Astrocyte (in vitro differentiated cells and primary cell): ENCODE results near the gene ITM2C. TPM values are rescaled to one million over a fixed set of nuclear protein-coding genes. Genes with fewer than 3 reads are reported as not detected.
A peak's percentile ranks its signal among the peaks of the same experiment; 100 is the strongest.

ENCODE experiments used
- DNase-seq: peaks from one replicate; pipeline ENCODE4 v3.0.0-alpha.2; 2010; ENCODE audit warnings: low read depth
- FAIRE-seq: peaks from 2 replicates; lab custom pipeline; 2011; peaks lifted over from hg19 to GRCh38; lab: Jason Lieb, UNC
- H2AFZ ChIP-seq: 2 replicates; pipeline ENCODE4 v1.6.0; 2012; ENCODE audit warnings: low read depth, low read length, inconsistent platforms
- H3K27ac ChIP-seq: 2 replicates; pipeline ENCODE4 v1.5.1; 2011; ENCODE audit warnings: low read depth, low read length, inconsistent platforms
- H3K27me3 ChIP-seq: 2 replicates; pipeline ENCODE4 v1.6.0; 2011; ENCODE audit warnings: low read length, inconsistent platforms; ENCODE audit not compliant: insufficient read depth
- H3K36me3 ChIP-seq: 2 replicates; pipeline ENCODE4 v1.5.1; 2011; ENCODE audit warnings: low read length, inconsistent platforms; ENCODE audit not compliant: insufficient read depth
- H3K4me1 ChIP-seq: 2 replicates; pipeline ENCODE4 v1.5.1; 2011; ENCODE audit warnings: low read length, inconsistent platforms; ENCODE audit not compliant: insufficient read depth
- H3K4me2 ChIP-seq: 2 replicates; pipeline ENCODE4 v1.6.0; 2012; ENCODE audit warnings: low read length, inconsistent platforms
- H3K4me3 ChIP-seq: 2 replicates; pipeline ENCODE4 v1.5.1; 2011; ENCODE audit warnings: low read depth, mild to moderate bottlenecking, low read length, inconsistent platforms; ENCODE audit not compliant: insufficient read depth
- H3K79me2 ChIP-seq: 2 replicates; pipeline ENCODE4 v1.6.0; 2012; ENCODE audit warnings: mild to moderate bottlenecking, low read length, inconsistent platforms; ENCODE audit not compliant: insufficient read depth
- H3K9ac ChIP-seq: 2 replicates; pipeline ENCODE4 v1.6.0; 2012; ENCODE audit warnings: mild to moderate bottlenecking, low read length, inconsistent platforms
- H3K9me3 ChIP-seq: 2 replicates; pipeline ENCODE4 v1.5.1; 2012; ENCODE audit warnings: low read depth, mild to moderate bottlenecking, low read length, inconsistent platforms; ENCODE audit not compliant: insufficient read depth
- H4K20me1 ChIP-seq: 2 replicates; pipeline ENCODE4 v1.6.0; 2012; ENCODE audit warnings: low read length, inconsistent platforms; ENCODE audit not compliant: insufficient read depth
- H3K27ac Mint-ChIP-seq: one replicate; pipeline ENCODE4 v1.8.0; 2021; ENCODE audit warnings: mild to moderate bottlenecking, mixed read lengths; ENCODE audit not compliant: unreplicated experiment
- H3K27me3 Mint-ChIP-seq: one replicate; pipeline ENCODE4 v1.8.0; 2021; ENCODE audit warnings: low read depth, mixed read lengths; ENCODE audit not compliant: unreplicated experiment
- H3K36me3 Mint-ChIP-seq: one replicate; pipeline ENCODE4 v1.8.0; 2021; ENCODE audit warnings: low read depth, mixed read lengths; ENCODE audit not compliant: unreplicated experiment
- H3K4me1 Mint-ChIP-seq: one replicate; pipeline ENCODE4 v1.8.0; 2021; ENCODE audit warnings: low read depth, mixed read lengths; ENCODE audit not compliant: unreplicated experiment
- H3K4me3 Mint-ChIP-seq: one replicate; pipeline ENCODE4 v1.8.0; 2021; ENCODE audit warnings: mild to moderate bottlenecking, moderate library complexity, mixed read lengths; ENCODE audit not compliant: unreplicated experiment
- H3K9me3 Mint-ChIP-seq: one replicate; pipeline ENCODE4 v1.8.0; 2021; ENCODE audit warnings: mild to moderate bottlenecking, mixed read lengths; ENCODE audit not compliant: unreplicated experiment
- CTCF ChIP-seq: IDR thresholded peaks from 2 replicates; pipeline ENCODE4 v1.5.1; 2011; ENCODE audit warnings: low read depth, mild to moderate bottlenecking, inconsistent platforms, low read length, moderate library complexity; ENCODE audit not compliant: insufficient read depth
- EZH2 ChIP-seq: IDR thresholded peaks from 2 replicates; pipeline ENCODE4 v1.6.1; 2012; ENCODE audit warnings: mild to moderate bottlenecking, low read length, inconsistent platforms; ENCODE audit not compliant: insufficient read depth
- total RNA-seq: library from RNA; stranded (reverse); gene quantifications from 2 replicates; pipeline ENCODE4 v1.2.1, GENCODE V29; 2021

ITM2C gene
- total RNA-seq, 1 donor from 2014 or later = 458 TPM

- FAIRE-seq (no peak), DNase-seq (no peak)
- Histone ChIP-seq H3K4me1 (no peaks in the 10 kb centered on the region), H3K27ac (no peak overlapping the region), H4K20me1 (peaks cover 16% of the 10 kb centered on the region), H3K4me2 (no peak overlapping the region), H3K36me3 (peaks cover 45% of the 10 kb centered on the region), H3K79me2 (no peaks in the 10 kb centered on the region), H3K9me3 (no peaks in the 10 kb centered on the region), H2AFZ (no peak overlapping the region), H3K9ac (no peak overlapping the region), H3K27me3 (no peaks in the 10 kb centered on the region), H3K4me3 (no peak overlapping the region)
- Mint-ChIP-seq H3K36me3 (peaks cover 20% of the 10 kb centered on the region), H3K9me3 (no peaks in the 10 kb centered on the region), H3K4me3 (no peak overlapping the region), H3K4me1 (peaks cover 12% of the 10 kb centered on the region), H3K27ac (no peak overlapping the region), H3K27me3 (no peaks in the 10 kb centered on the region)
- TF ChIP-seq EZH2 = no peak
- no peak for TF ChIP-seq CTCF
Measured at GRCh38 chr2:230816735-230817134, 48.0 kb upstream of the ITM2C start.

- TF ChIP-seq EZH2 (no peak), CTCF (no peak)
- Mint-ChIP-seq H3K27me3 (no peaks in the 10 kb centered on the region), H3K36me3 (peaks cover 19% of the 10 kb centered on the region), H3K9me3 (no peaks in the 10 kb centered on the region), H3K4me1 (peaks cover 9% of the 10 kb centered on the region), H3K4me3 (no peak overlapping the region), H3K27ac (no peak overlapping the region)
- Histone ChIP-seq H3K27ac (no peak overlapping the region), H3K4me3 (no peak overlapping the region), H3K9ac (no peak overlapping the region), H3K4me2 (no peak overlapping the region), H2AFZ (no peak overlapping the region), H3K9me3 (no peaks in the 10 kb centered on the region), H3K79me2 (no peaks in the 10 kb centered on the region), H3K27me3 (no peaks in the 10 kb centered on the region), H4K20me1 (peaks cover 10% of the 10 kb centered on the region), H3K36me3 (peaks cover 32% of the 10 kb centered on the region), H3K4me1 (no peaks in the 10 kb centered on the region)
- DNase-seq = no peak
- FAIRE-seq = peak; percentile 23
Measured at GRCh38 chr2:230819433-230819832, 45.3 kb upstream of the ITM2C start.

GRCh38 chr2:230821261-230821990 is 43.3 kb upstream of the ITM2C start:
- no peak overlapping the region for H3K4me3 Mint-ChIP-seq
- H3K36me3 ChIP-seq = peaks cover 26% of the 10 kb centered on the region
- no peaks in the 10 kb centered on the region for H3K27me3 ChIP-seq
- no peaks in the 10 kb centered on the region for H3K9me3 Mint-ChIP-seq
- H3K27ac ChIP-seq = no peak overlapping the region
- DNase-seq = no peak
- FAIRE-seq = no peak
- no peak for TF ChIP-seq EZH2
- no peak for TF ChIP-seq CTCF
- no peaks in the 10 kb centered on the region for H3K4me1 ChIP-seq
- H3K27me3 Mint-ChIP-seq = peaks cover 6% of the 10 kb centered on the region
- no peak overlapping the region for H3K9ac ChIP-seq
- H3K4me3 ChIP-seq = no peak overlapping the region
- H2AFZ ChIP-seq = no peak overlapping the region
- H3K9me3 ChIP-seq = no peaks in the 10 kb centered on the region
- H3K79me2 ChIP-seq = no peaks in the 10 kb centered on the region
- no peaks in the 10 kb centered on the region for H3K4me1 Mint-ChIP-seq
- H4K20me1 ChIP-seq = peaks cover 8% of the 10 kb centered on the region
- H3K27ac Mint-ChIP-seq = peak overlapping the region; percentile 70
- peaks cover 14% of the 10 kb centered on the region for H3K36me3 Mint-ChIP-seq
- no peak overlapping the region for H3K4me2 ChIP-seq
